ENCODE measurements around the gene XRCC5.

- TF ChIP-seq CTCF (IDR thresholded peaks at IDR 0.05) (no peak), POLR2A (IDR thresholded peaks at IDR 0.05; ENCODE audit: low read depth) (no peak)
Observed at GRCh38 chr2:216229277-216229914, 120.2 kb downstream of the XRCC5 start.
